Measurements from ENCODE around the gene G6PC1. TPM values are rescaled to one million over a fixed set of nuclear protein-coding genes. Genes with fewer than 3 reads are reported as not detected.
"Not testable (repeated sequence)": the region's sequence is repeated elsewhere in the genome, so short reads cannot be mapped to it uniquely, and the experiment has no call there.

The G6PC1 gene
- total and polyA plus RNA-seq, 2 experiments from 2014 or later, result not detected

DNA sequence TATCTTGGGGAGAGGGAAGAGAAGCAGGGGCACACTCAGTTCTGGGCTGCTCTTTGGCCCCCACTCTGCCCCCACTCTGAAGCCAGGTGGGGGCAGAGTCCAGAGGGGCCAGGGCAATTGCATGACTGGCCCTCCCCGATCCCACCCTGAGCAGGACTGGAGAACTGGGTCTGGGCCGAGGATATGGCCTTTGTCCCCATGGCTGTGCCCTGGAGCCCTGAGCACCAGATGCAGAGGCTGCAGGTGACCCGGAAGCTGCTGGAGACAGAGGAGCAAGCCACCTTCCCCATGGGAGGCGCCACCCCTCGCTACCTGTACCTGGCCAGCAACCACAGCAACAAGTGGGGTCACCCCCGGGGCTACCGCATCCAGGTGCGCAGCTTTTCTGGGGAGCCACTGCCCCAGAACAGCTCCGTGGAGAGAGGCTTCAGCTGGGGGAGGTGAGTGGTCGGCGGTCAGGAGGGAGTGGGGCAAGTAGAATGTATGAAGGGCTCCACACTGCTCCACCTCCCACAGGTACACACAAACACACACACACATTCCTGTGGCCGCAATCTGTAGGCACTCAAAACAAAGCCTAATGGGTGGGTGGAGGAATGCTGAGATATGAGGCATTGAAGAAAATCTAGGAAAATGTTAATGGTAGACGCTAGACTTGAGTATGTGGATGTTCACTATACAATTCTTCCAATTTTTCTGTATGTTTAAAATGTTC lies 28.2 kb upstream of the G6PC1 start:
- no peak overlapping the region for H3K4me3 ChIP-seq
- no peaks in the 10 kb centered on the region for H3K9me3 ChIP-seq (ENCODE audit: low read depth)
- H3K27me3 ChIP-seq, result no peaks in the 10 kb centered on the region
- H3K27ac ChIP-seq, result no peak overlapping the region
- TF ChIP-seq CTCF (IDR thresholded peaks at IDR 0.05; ENCODE audit: low read depth, low read length), result no peak
- no peak for DNase-seq (ENCODE audit: low read depth in 1 of 2, low spot score in 1 of 2)
- no peaks in the 10 kb centered on the region for H3K36me3 ChIP-seq
- H3K4me1 ChIP-seq (ENCODE audit: low read depth), result no peaks in the 10 kb centered on the region

- no peak for DNase-seq (ENCODE audit: low read depth in 1 of 2, low spot score in 1 of 2)
- Histone ChIP-seq H3K4me1 (ENCODE audit: low read depth) (no peaks in the 10 kb centered on the region), H3K4me3 (no peak overlapping the region), H3K36me3 (no peaks in the 10 kb centered on the region), H3K9me3 (ENCODE audit: low read depth) (no peaks in the 10 kb centered on the region), H3K27me3 (no peaks in the 10 kb centered on the region), H3K27ac (no peak overlapping the region)
- TF ChIP-seq CTCF (IDR thresholded peaks at IDR 0.05; ENCODE audit: low read depth, low read length), result no peak
These were observed 27.3 kb upstream of the G6PC1 start for GRCh38 chr17:42873315-42873714.

GRCh38 chr17:42873932-42874695 lies 26.5 kb upstream of the G6PC1 start:
- H3K4me1 ChIP-seq (ENCODE audit: low read depth); H3K27ac ChIP-seq; H3K9me3 ChIP-seq (ENCODE audit: low read depth); H3K27me3 ChIP-seq; DNase-seq (ENCODE audit: low read depth in 1 of 2, low spot score in 1 of 2); H3K36me3 ChIP-seq; H3K4me3 ChIP-seq: not testable (repeated sequence)

- no peak for TF ChIP-seq CTCF (IDR thresholded peaks at IDR 0.05; ENCODE audit: low read depth, low read length)
- no peak overlapping the region for H3K27ac ChIP-seq
- H3K27me3 ChIP-seq, result no peaks in the 10 kb centered on the region
- no peaks in the 10 kb centered on the region for H3K4me1 ChIP-seq (ENCODE audit: low read depth)
- H3K9me3 ChIP-seq (ENCODE audit: low read depth), result no peaks in the 10 kb centered on the region
- no peak overlapping the region for H3K4me3 ChIP-seq
- no peaks in the 10 kb centered on the region for H3K36me3 ChIP-seq
- DNase-seq (ENCODE audit: low read depth in 1 of 2, low spot score in 1 of 2), result no peak
These were observed 23.6 kb upstream of the G6PC1 start for GRCh38 chr17:42877037-42877436.

- no peaks in the 10 kb centered on the region for H3K27me3 ChIP-seq
- H3K36me3 ChIP-seq, result no peaks in the 10 kb centered on the region
- no peaks in the 10 kb centered on the region for H3K9me3 ChIP-seq (ENCODE audit: low read depth)
- DNase-seq (ENCODE audit: low read depth in 1 of 2, low spot score in 1 of 2), result no peak
- H3K27ac ChIP-seq, result no peak overlapping the region
- no peaks in the 10 kb centered on the region for H3K4me1 ChIP-seq (ENCODE audit: low read depth)
- peak; percentile 6 for TF ChIP-seq CTCF (IDR thresholded peaks at IDR 0.05; ENCODE audit: low read depth, low read length)
- no peak overlapping the region for H3K4me3 ChIP-seq
These were observed 22.3 kb upstream of the G6PC1 start for GRCh38 chr17:42878123-42878880.

Data from cardiac muscle cell (in vitro differentiated cells and primary cell).